Activated T-helper 1 cell treated with anti-CD3 and anti-CD28 coated beads, Interleukin-2, amount 50 U/mL, for 16 hours (primary cell): ENCODE data around the gene THOP1.
"Not testable (repeated sequence)": the region's sequence is repeated elsewhere in the genome, so short reads cannot be mapped to it uniquely, and the experiment has no call there.

Experiments
- DNase-seq, 2 donors: peaks; one replicate each; pipeline ENCODE4 v3.0.0-alpha.2; 2020; ENCODE audit warnings: low read depth in 1 of 2, low spot score in 1 of 2

Gene THOP1

DNA sequence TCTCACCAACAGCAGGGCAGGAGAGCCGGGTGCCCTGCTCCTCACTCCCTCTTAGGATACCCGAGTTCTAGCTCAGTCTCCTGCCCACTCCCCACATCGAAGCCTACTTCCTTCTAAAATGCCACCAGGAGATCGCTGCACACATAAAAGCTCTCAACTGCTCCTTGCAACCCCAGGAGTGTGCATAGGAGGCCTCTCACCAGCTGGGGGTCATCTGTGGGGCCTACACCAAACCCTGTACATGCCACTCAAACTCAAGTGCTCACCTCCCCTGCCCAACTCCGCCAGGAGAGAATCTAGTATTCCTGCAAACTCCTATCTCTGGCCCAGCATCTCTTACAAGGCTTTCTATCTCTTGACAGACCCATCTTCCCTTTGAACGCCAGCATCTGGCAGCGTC is 5.0 kb upstream of the THOP1 start:
- DNase-seq = no peak

GRCh38 chr19:2782329-2782935 is 2.9 kb upstream of the THOP1 start:
- DNase-seq = no peak

DNA sequence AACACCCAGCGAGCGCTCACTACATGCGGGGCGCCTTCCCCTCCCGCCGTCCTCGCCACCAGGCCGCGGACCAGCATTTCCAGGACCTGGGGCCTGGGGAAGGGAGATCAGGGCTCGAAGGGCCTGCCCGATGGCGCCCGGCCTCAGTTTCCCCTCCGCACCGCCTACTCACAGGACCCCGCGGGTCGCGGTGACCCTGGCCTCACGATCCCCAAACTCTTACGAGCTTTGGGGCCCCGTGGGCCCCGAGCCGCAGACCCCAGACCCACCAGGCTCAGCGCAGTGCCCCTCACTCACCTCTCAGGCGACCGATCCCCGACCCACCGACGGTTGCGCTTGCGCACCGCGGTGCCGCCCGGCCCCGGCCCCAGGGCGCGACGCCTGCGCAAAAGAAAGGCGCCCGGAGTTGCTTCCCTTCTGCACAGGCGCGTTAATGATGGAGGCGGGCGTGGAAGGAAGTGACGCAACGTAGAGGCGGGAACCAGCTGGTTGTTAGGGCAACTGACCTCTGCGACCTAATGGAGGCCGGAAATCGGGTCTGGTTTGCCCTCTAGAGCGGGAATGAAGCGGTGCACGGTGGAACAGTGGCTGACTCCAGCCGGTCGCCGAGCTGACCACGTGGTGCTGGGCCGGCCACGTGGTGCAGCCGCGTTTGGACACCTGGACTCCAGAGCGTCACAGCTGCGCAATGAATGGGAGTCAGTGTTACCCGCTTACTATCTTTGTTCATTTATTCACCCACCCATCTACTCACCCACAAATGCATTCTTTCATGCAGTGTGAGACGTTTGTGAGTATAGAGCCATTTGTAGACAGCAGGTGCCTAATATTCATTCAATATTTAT is 2.1 kb upstream of the THOP1 start, which contains the start of gene SGTA:
Gene SGTA, minus strand, starts transcription at position 338 of the 845 bp plus-strand sequence. CDS start 14,205 bp downstream, outside the sequence.
- peak; percentile 91 to 94 for DNase-seq

GRCh38 chr19:2783781-2784145 is 1.5 kb upstream of the THOP1 start:
- no peak for DNase-seq

DNA sequence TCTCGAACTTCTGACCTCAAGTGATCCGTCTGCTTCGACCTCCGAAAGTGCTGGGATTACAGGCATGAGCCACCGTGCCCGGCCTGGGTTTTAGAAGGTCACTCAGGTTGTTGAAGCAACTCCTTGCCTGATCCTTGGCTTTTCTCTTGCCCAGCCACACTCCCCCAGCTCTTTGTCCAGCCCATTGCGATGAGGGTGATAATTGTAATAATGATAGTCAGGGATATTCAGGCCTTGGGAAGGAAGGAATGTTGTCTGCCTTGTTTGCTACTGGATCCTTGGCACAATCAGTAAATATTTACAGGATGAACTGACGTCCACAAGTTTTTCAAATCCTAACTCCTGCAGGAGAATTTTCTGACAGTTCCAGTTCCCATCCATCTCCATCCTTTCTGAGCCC is 1.8 kb downstream of the THOP1 start:
- DNase-seq = no peak

GRCh38 chr19:2788237-2788636 is 2.9 kb downstream of the THOP1 start:
- DNase-seq = no peak

- DNase-seq = no peak
Measured at GRCh38 chr19:2790194-2790556, 4.9 kb downstream of the THOP1 start.

- DNase-seq = no peak
Measured at GRCh38 chr19:2790557-2791271, 5.4 kb downstream of the THOP1 start.

GRCh38 chr19:2791440-2791839 is 6.1 kb downstream of the THOP1 start:
- no peak for DNase-seq

DNA sequence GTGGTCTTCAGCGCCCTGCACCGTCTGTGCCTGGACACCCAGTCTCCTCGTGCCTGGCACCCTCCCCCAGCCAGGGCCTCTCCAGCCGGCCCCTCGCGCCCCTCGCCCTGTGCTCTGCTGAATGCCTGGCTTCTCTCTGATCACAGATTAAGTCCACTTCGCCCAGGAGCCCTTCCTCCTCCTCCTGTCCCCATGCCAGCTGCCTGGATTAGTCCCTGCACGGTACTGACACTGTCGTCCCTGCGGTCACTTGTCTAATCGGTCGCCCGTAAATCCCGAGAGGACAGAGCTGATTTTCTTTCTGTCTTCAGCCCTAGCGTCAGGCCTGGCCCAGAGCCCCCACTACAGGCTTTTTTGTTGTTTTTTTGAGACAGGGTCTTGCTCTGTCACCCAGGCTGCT is 6.6 kb downstream of the THOP1 start:
- no peak for DNase-seq

DNA sequence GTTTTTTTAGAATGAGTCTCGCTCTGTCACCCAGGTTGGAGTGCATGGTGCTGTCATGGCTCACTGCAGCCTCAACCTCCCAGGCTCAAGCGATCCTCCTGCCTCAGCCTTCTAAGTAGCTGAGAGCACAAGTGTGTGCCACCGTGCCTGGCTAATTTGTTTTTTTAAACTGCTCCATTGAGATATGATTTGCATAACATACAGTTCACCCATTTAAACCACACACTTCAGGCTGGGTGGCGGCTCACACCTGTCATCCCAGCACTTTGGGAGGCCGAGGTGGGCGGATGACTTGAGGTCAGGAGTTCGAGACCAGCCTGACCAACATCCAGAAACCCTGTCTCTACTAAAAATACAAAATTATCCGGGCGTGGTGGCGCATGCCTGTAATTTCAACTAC is 7.4 kb downstream of the THOP1 start:
- not testable (repeated sequence) for DNase-seq

DNA sequence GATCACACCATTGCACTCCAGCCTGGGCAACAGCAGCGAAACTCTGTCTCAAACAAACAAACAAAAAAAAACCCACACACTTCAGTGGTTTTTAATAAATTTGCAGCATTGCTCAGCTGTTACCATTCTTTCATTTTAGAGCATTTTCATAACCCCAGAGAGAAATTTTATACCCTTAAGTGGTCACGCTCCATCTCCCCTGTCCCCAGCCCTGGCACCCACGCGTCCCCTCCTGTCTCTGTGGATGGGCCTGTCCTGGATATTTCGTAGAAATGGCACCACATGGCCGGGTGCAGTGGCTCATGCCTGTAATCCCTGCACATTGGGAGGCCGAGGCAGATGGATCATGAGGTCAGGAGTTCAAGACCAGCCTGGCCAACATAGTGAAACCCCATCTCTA is 7.8 kb downstream of the THOP1 start:
- no peak for DNase-seq

- no peak for DNase-seq
Measured at GRCh38 chr19:2793577-2793976, 8.3 kb downstream of the THOP1 start.

DNA sequence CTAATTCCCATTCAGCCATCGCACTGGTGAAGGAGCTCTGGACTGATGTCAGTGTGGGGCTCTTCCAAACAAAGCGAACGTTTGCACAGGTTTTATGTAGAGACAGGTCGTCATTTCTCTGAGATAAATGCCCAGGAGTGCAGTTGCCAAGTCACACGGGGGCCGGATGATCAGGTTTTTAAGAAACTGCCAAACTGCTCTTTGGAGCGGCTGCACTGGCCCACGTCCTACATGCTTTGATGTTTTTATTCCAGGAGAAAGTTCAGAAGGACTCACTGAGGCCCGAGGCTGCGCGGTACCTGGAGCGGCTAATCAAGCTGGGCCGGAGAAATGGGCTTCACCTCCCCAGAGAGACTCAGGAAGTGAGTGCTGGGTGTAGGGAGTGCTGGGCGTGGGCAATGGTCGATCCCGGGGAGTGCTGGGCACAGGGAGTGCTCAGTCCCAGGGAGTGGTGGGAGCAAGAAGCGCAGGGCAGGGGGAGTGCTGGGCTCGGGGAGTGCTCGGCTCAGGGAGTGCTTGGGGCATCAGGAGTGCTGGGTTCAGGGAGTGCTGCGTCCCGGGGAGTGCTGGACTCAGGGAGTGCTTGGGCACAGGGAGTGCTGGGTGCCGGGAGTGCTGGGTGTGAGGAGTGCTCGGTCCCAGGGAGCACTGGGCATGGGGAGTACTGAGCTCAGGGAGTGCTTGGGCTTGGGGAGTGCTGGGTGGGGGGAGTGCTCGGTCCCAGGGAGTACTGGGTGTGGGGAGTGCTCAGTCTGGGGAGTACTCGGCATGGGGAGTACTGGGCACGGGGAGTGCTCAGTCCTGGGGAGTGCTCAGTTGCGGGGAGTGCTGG is 10.7 kb downstream of the THOP1 start:
- no peak for DNase-seq

DNA sequence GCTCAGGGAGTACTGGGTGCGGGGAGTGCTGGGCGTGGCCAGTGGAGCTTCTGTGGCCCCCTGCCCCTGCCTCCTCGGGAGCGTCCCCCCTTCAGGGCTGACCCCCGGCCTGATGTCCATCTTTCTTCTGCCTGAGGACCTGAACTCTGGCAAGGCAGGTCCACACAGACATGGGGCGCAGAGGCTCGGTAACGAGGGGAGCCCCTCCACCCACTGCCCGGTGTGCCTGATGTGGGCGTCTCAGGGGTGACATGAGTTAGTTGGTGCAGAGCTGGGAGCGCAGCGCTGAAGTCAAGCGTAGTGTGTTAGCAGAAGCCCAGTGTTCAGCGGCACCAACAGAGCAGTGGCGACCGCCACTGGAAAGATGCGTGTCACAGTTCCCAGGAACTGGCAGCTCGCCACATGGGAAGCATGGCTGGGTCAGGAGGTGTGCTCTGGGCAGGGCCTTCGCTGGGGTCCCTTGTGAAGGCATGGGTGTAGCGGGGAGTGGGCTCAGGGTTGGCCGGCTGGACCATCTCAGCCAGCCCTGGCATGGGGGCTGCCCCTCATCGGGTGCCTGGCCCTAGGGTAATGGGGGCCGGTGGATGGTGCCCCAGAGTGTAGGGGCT is 11.5 kb downstream of the THOP1 start:
- no peak for DNase-seq

DNA sequence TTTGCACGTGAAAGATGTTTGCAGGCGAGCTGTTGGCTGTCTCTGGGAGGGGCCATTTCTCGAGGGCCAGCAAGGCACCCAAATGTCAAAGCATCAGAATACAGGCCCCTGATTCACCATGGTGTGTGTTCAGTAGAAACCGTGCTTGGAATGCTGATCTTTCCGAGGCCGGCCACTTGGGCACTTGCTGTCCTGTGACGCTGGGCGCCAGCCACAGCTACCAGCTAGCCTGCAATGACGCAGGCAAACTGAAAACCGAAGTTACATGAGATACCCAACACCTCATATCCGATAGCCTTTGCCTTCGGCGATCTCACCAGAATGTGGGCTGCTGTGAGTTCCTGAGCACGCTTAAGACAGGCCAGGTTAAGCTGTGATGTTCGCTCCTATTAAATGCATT is 12.0 kb downstream of the THOP1 start:
- DNase-seq = no peak

- no peak for DNase-seq
Measured at GRCh38 chr19:2798158-2798685, 12.9 kb downstream of the THOP1 start.

DNA sequence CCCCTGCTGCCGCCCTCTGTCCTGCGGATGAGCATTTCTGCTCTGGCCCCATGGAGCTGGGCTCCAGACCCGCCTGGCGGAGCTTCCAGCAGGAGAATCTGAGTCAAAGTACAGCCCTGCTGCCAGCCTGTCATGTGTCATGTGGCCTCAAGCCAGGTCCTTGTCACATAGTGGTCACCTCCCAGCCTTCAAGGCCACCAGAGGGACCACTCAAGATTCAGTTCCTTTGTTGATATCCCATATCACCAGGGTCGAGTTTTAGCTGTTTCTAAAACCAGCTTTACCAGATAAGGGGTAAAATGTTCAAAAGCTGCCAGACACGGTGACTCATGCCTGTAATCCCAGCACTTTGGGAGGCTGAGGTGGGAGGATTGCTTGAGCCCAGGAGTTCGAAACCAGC is 13.4 kb downstream of the THOP1 start:
- no peak for DNase-seq

DNA sequence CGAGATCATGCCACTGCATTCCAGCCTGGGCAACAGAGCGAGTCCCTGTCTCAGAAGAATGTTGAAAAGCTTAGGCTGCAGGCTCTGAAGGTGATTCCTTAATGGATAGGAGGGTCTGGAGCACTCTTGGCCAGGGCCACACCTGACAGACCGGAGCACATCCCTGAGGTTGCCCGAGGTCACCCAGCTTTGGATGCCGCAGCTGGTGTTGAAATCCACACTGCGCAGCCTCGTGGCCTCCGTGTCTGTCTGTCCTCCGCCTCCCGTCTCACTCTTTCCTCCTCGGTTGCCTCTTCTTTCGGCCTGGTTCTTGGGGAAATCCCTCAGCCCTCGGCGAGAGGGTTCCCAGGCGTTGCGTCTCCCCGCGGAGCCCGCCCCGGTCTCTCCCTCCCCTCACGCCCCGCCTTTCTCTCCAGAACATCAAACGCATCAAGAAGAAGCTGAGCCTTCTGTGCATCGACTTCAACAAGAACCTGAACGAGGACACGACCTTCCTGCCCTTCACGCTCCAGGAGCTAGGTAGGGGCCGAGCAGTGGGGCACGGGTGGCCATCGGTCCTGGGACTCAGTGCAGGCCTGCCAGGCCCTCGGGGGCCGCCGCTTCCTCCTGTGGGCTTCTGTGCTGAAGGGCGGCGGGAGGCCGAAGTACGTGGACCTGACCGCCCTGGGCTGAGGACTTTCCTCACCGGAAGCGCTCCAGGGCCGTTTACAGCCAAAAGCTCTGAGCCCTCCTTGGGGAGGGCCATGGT is 14.1 kb downstream of the THOP1 start:
- DNase-seq = no peak

DNA sequence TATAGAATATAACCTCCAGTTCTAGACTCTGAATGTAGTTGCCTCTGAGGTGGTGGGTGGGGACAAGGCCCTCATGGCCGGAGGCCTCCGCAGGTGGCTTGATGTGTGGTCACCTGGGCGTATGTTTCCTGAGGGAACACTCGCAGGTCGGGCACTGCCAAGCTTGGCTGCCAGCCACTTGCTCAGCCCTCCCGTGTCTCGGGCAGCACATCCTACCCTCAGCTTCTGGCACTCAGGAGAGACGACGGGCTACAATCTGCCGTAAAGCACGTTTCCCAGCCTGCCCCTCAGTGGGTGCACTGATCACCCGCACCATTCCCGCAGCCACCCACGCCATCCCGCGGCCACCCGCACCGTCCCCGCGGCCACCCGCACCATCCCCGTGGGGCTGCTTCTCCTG is 15.2 kb downstream of the THOP1 start:
- no peak for DNase-seq
